H1 (cell line): ENCODE measurements around the gene BPIFA2. TPM values are rescaled to one million over a fixed set of nuclear protein-coding genes. Genes with fewer than 3 reads are reported as not detected.

ENCODE experiments used
- CTCF ChIA-PET: fragments of 300-600 bp; sonication (Branson Sonifier 250); formaldehyde crosslinking; loops from one replicate; lab custom pipeline; 2021; ENCODE audit not compliant: partially characterized antibody; lab: Charles Lee
- POLR2A ChIA-PET: fragments of 300-600 bp; sonication (Branson Sonifier 250); formaldehyde crosslinking; loops from one replicate; lab custom pipeline; 2021; ENCODE audit warnings: inconsistent platforms; ENCODE audit not compliant: partially characterized antibody; lab: Charles Lee
- DNase-seq, 2 experiments: peaks; one replicate each; pipeline versions ENCODE4 v3.0.0 to v3.0.0-alpha.2; 2010 to 2022; ENCODE audit warnings: low spot score in 2 of 2, low read depth in 1 of 2, mixed read lengths in 1 of 2
- FAIRE-seq: peaks from 2 replicates; lab custom pipeline; 2011; peaks lifted over from hg19 to GRCh38; lab: Jason Lieb, UNC
- H2AFZ ChIP-seq: 2 replicates; pipeline ENCODE4 v1.8.1; 2012; ENCODE audit warnings: low read length, inconsistent platforms
- H2AK5ac ChIP-seq: 2 replicates; pipeline ENCODE4 v1.6.1; 2013; ENCODE audit warnings: low read depth, low read length
- H2BK120ac ChIP-seq: replicated peaks from 2 replicates; pipeline ENCODE3; 2013; ENCODE audit warnings: low read depth, low read length, inconsistent platforms
- H2BK12ac ChIP-seq: 2 replicates; pipeline ENCODE4 v1.6.1; 2013; ENCODE audit warnings: low read depth, low read length
- H2BK15ac ChIP-seq: 2 replicates; pipeline ENCODE4 v1.6.1; 2013; ENCODE audit warnings: low read length
- H2BK20ac ChIP-seq: 2 replicates; pipeline ENCODE4 v1.6.1; 2013; ENCODE audit warnings: low read length
- H2BK5ac ChIP-seq: 2 replicates; pipeline ENCODE4 v1.6.1; 2013; ENCODE audit warnings: low read depth, low read length
- H3K14ac ChIP-seq: 2 replicates; pipeline ENCODE4 v1.6.1; 2013; ENCODE audit warnings: inconsistent platforms; ENCODE audit not compliant: insufficient read length
- H3K18ac ChIP-seq: 2 replicates; pipeline ENCODE4 v1.6.1; 2013; ENCODE audit warnings: low read length; ENCODE audit errors: extremely low read depth
- H3K23ac ChIP-seq: 2 replicates; pipeline ENCODE4 v1.6.1; 2013; ENCODE audit warnings: inconsistent platforms; ENCODE audit not compliant: insufficient read length
- H3K23me2 ChIP-seq: 2 replicates; pipeline ENCODE4 v1.6.1; 2013; ENCODE audit warnings: low read depth, low read length
- H3K27ac ChIP-seq: 2 replicates; pipeline ENCODE4 v1.6.1; 2011; ENCODE audit warnings: low read depth, low read length, inconsistent platforms
- H3K27me3 ChIP-seq, 4 experiments: replicated peaks in 1 of 4; 1 replicate in 1 of 4; 2 replicates in 3 of 4; pipeline versions ENCODE4 v1.6.1 to v1.8.1; 2011 to 2013; ENCODE audit warnings: low read length in 3 of 4, mild to moderate bottlenecking in 3 of 4, inconsistent platforms in 2 of 4, mixed read lengths in 2 of 4, moderate library complexity in 1 of 4; ENCODE audit not compliant: control insufficient read depth in 3 of 4, insufficient read depth in 3 of 4; ENCODE audit errors: extremely low read depth in 1 of 4
- H3K36me3 ChIP-seq, 4 experiments: 2 replicates each; pipeline versions ENCODE4 v1.6.1 to v1.8.1; 2011 to 2013; ENCODE audit warnings: mild to moderate bottlenecking in 4 of 4, low read length in 3 of 4, moderate library complexity in 2 of 4, control low read depth in 1 of 4, inconsistent platforms in 1 of 4; ENCODE audit not compliant: insufficient read depth in 4 of 4, control insufficient read depth in 2 of 4
- H3K4ac ChIP-seq: replicated peaks from 2 replicates; pipeline ENCODE3; 2013; ENCODE audit warnings: low read length, low read depth, mixed read lengths, inconsistent platforms; ENCODE audit not compliant: insufficient read length
- H3K4me1 ChIP-seq, 4 experiments: replicated peaks in 1 of 4; 1 replicate in 1 of 4; 2 replicates in 3 of 4; pipeline versions ENCODE4 v1.6.1 to v1.8.1; 2011 to 2013; ENCODE audit warnings: low read length in 3 of 4, inconsistent platforms in 2 of 4, mixed read lengths in 1 of 4; ENCODE audit not compliant: insufficient read depth in 4 of 4, control insufficient read depth in 3 of 4
- H3K4me2 ChIP-seq, 2 experiments: 2 replicates each; pipeline versions ENCODE4 v1.6.1 to v1.8.1; 2011 to 2013; ENCODE audit warnings: low read depth in 2 of 2, low read length in 2 of 2, control low read depth in 1 of 2, inconsistent platforms in 1 of 2, mild to moderate bottlenecking in 1 of 2; ENCODE audit not compliant: insufficient read depth in 1 of 2
- H3K4me3 ChIP-seq, 4 experiments: fragments of 200-600, 300-600 bp in 1 of 4; sonication (generic), shearing (Covaris generic), sonication (Bioruptor Twin) in 1 of 4; 2 replicates each; pipeline versions ENCODE4 v1.5.1 to v1.8.1; 2011 to 2016; ENCODE audit warnings: low read length in 4 of 4, low read depth in 3 of 4, control low read depth in 2 of 4, inconsistent platforms in 2 of 4, mild to moderate bottlenecking in 2 of 4, mixed read lengths in 1 of 4, moderate library complexity in 1 of 4; ENCODE audit not compliant: insufficient read depth in 2 of 4; ENCODE audit errors: extremely low read depth in 1 of 4
- H3K56ac ChIP-seq: replicated peaks from 2 replicates; pipeline ENCODE3; 2013; ENCODE audit warnings: low read depth, mild to moderate bottlenecking, mixed read lengths, low read length, inconsistent platforms; ENCODE audit not compliant: insufficient read length
- H3K79me1 ChIP-seq: 2 replicates; pipeline ENCODE4 v1.6.1; 2013; ENCODE audit warnings: low read depth, low read length, control low read depth
- H3K79me2 ChIP-seq, 2 experiments: 2 replicates each; pipeline versions ENCODE4 v1.6.1 to v1.8.1; 2012 to 2013; ENCODE audit warnings: low read length in 2 of 2, mild to moderate bottlenecking in 2 of 2, inconsistent platforms in 1 of 2; ENCODE audit not compliant: insufficient read depth in 2 of 2, control insufficient read depth in 1 of 2
- H3K9ac ChIP-seq, 4 experiments: replicated peaks in 1 of 4; 1 replicate in 1 of 4; 2 replicates in 3 of 4; pipeline versions ENCODE4 v1.6.1 to v1.8.1; 2011 to 2013; ENCODE audit warnings: low read depth in 3 of 4, low read length in 3 of 4, control low read depth in 2 of 4, mild to moderate bottlenecking in 2 of 4, moderate library complexity in 2 of 4, inconsistent platforms in 1 of 4; ENCODE audit errors: extremely low read depth in 1 of 4
- H3K9me3 ChIP-seq, 2 experiments: 2 replicates each; pipeline versions ENCODE4 v1.6.1 to v1.8.1; 2012 to 2013; ENCODE audit warnings: mild to moderate bottlenecking in 2 of 2, moderate library complexity in 2 of 2, control low read depth in 1 of 2, inconsistent platforms in 1 of 2, low read depth in 1 of 2, low read length in 1 of 2, mixed read lengths in 1 of 2; ENCODE audit not compliant: insufficient read depth in 2 of 2
- H4K20me1 ChIP-seq, 2 experiments: replicated peaks in 1 of 2; 2 replicates each; pipeline versions ENCODE3 to v1.8.1; 2011 to 2013; ENCODE audit warnings: inconsistent platforms in 2 of 2, low read length in 2 of 2, mild to moderate bottlenecking in 1 of 2; ENCODE audit not compliant: insufficient read depth in 2 of 2, control insufficient read depth in 1 of 2
- H4K5ac ChIP-seq: 2 replicates; pipeline ENCODE4 v1.6.1; 2013; ENCODE audit warnings: low read length, low read depth, mixed read lengths, inconsistent platforms; ENCODE audit not compliant: insufficient read length
- H4K8ac ChIP-seq: 2 replicates; pipeline ENCODE4 v1.8.0; 2013; ENCODE audit warnings: mild to moderate bottlenecking, moderate library complexity, low read length, inconsistent platforms; ENCODE audit not compliant: insufficient read depth; ENCODE audit errors: extremely low read depth
- H4K91ac ChIP-seq: replicated peaks from 2 replicates; pipeline ENCODE3; 2013; ENCODE audit warnings: low read length, mixed read lengths, inconsistent platforms; ENCODE audit not compliant: insufficient read length
- CHD2 ChIP-seq: IDR thresholded peaks from 2 replicates; pipeline ENCODE4 v1.6.1; 2012; ENCODE audit warnings: low read length, improper control_type of control experiment
- EP300 ChIP-seq, 2 experiments: IDR thresholded peaks; 1 replicate in 1 of 2; 2 replicates in 1 of 2; pipeline ENCODE4 v1.6.1; 2011 to 2012; ENCODE audit warnings: low read depth in 2 of 2, low read length in 2 of 2, mild to moderate bottlenecking in 2 of 2, borderline replicate concordance in 1 of 2, inconsistent platforms in 1 of 2, moderate library complexity in 1 of 2
- JUND ChIP-seq: IDR thresholded peaks from 2 replicates; pipeline ENCODE4 v1.6.1; 2011; ENCODE audit warnings: mild to moderate bottlenecking, improper control_type of control experiment, low read length
- KDM4A ChIP-seq: IDR thresholded peaks from one replicate; pipeline ENCODE4 v1.7.1; 2012; ENCODE audit warnings: low read depth, mild to moderate bottlenecking, moderate library complexity, low read length, inconsistent platforms; ENCODE audit not compliant: severe bottlenecking
- MAX ChIP-seq: IDR thresholded peaks from 2 replicates; pipeline ENCODE4 v1.6.1; 2012; ENCODE audit warnings: inconsistent platforms
- RBBP5 ChIP-seq: IDR thresholded peaks from 2 replicates; pipeline ENCODE4 v1.7.1; 2012; ENCODE audit warnings: low read depth, mild to moderate bottlenecking, inconsistent platforms, low read length, moderate library complexity, borderline replicate concordance
- RNF2 ChIP-seq: fragments of 200-900, 300-1000 bp; sonication (generic); IDR thresholded peaks from 2 replicates; pipeline ENCODE4 v1.7.1; 2016; ENCODE audit warnings: borderline replicate concordance, low read depth, mild to moderate bottlenecking, antibody characterized with exemption, low read length; ENCODE audit not compliant: poor library complexity, severe bottlenecking; ENCODE audit errors: missing control alignments
- SIN3A ChIP-seq, 2 experiments: IDR thresholded peaks in 1 of 2; conservative IDR thresholded peaks in 1 of 2; 2 replicates each; pipeline ENCODE4 v1.6.1; 2011 to 2012; ENCODE audit warnings: low read length in 2 of 2, improper control_type of control experiment in 1 of 2, low read depth in 1 of 2, mild to moderate bottlenecking in 1 of 2
- SIX5 ChIP-seq: IDR thresholded peaks from 2 replicates; pipeline ENCODE4 v1.6.1; 2011; ENCODE audit warnings: mild to moderate bottlenecking, low read depth, low read length
- SP1 ChIP-seq: IDR thresholded peaks from 2 replicates; pipeline ENCODE4 v1.6.1; 2011; ENCODE audit warnings: low read depth, low read length
- SP4 ChIP-seq: IDR thresholded peaks from 2 replicates; pipeline ENCODE4 v1.6.1; 2012; ENCODE audit warnings: low read length, inconsistent platforms
- TAF1 ChIP-seq: IDR thresholded peaks from 2 replicates; pipeline ENCODE4 v1.6.1; 2011; ENCODE audit warnings: mild to moderate bottlenecking, low read depth, low read length
- USF2 ChIP-seq: IDR thresholded peaks from 2 replicates; pipeline ENCODE4 v1.6.1; 2011; ENCODE audit warnings: low read length, improper control_type of control experiment
- WGBS, 2 experiments: shearing (Covaris generic) in 1 of 2; methylation state at CpG; one replicate each; pipeline versions ENCODE4 v1.1.6 to v1.1.7; 2013 to 2015; ENCODE audit warnings: low lambda C conversion rate in 2 of 2, mixed read lengths in 2 of 2, inconsistent platforms in 1 of 2, low coverage in 1 of 2, missing lambda C conversion rate in 1 of 2; ENCODE audit not compliant: insufficient replicate concordance in 2 of 2, insufficient coverage in 1 of 2, insufficient read length in 1 of 2; ENCODE audit errors: extremely low coverage in 1 of 2, missing lambda C conversion rate in 1 of 2; 5-methylcytosine and 5-hydroxymethylcytosine counted together
- polyA plus RNA-seq, 7 experiments: library from polyadenylated mRNA; depleted of rRNA in 3 of 7; stranded (reverse) in 5 of 7; unstranded in 2 of 7; fragments of >200 nt in 5 of 7; fragments of 200-250 nt in 2 of 7; gene quantifications; 1 replicate in 5 of 7; 2 replicates in 1 of 7; 4 replicates in 1 of 7; pipeline versions ENCODE4 v1.2.1 to v1.2.3, GENCODE V29; 2011 to 2013; ENCODE audit warnings: missing spikeins in 2 of 7, mixed read lengths in 2 of 7
- total RNA-seq: library from RNA; stranded (reverse); fragmentation: NEBNext Ultra II Directional; extraction: Animal tissue kit (Norgen Biotek cat#: 25700); gene quantifications from 2 replicates; pipeline ENCODE4 v1.2.1, GENCODE V29; 2021

BPIFA2 gene
- total and polyA plus RNA-seq, 2 of the 8 experiments (the other 6 are each of a cell fraction or from before 2014, with no cell fraction given): not detected

- H4K20me1 ChIP-seq: no peaks in the 10 kb centered on the region
- no peak overlapping the region for H3K9ac ChIP-seq
- no peak overlapping the region for H2AK5ac ChIP-seq
- no peaks in the 10 kb centered on the region for H3K27me3 ChIP-seq
- H4K91ac ChIP-seq: no peak overlapping the region
- no peak overlapping the region for H2BK20ac ChIP-seq
- CTCF ChIA-PET: interaction anchor here (1.0 kb wide), 2 partner anchors 100 to 258 kb away, joined by 3 to 4 read pairs; no protein-coding TSS in a partner anchor
- no peaks in the 10 kb centered on the region for H3K23me2 ChIP-seq
- H3K9me3 ChIP-seq: peaks cover 0 to 3% of the 10 kb centered on the region in 2 experiments; a peak in 1 of 4 replicates
- H3K18ac ChIP-seq: no peak overlapping the region
- H2BK12ac ChIP-seq: no peak overlapping the region
- H4K5ac ChIP-seq: no peak overlapping the region
- H3K4me1 ChIP-seq: no peaks in the 10 kb centered on the region
- no peak overlapping the region for H3K14ac ChIP-seq
- H2AFZ ChIP-seq: no peak overlapping the region
- POLR2A ChIA-PET: no interaction called here
- no peak overlapping the region for H3K56ac ChIP-seq
- no peaks in the 10 kb centered on the region for H3K79me2 ChIP-seq
- H3K23ac ChIP-seq: no peak overlapping the region
- no peak overlapping the region for H2BK5ac ChIP-seq
- H3K79me1 ChIP-seq: no peaks in the 10 kb centered on the region
- 83% methylated on average over 5 of the region's 5 CpGs; no CpG with 5 or more reads in 1 of the 2 experiments for WGBS, 2 experiments
- no peaks in the 10 kb centered on the region for H3K36me3 ChIP-seq
- no peak overlapping the region for H3K4me2 ChIP-seq
- no peak overlapping the region for H4K8ac ChIP-seq
- no peak for FAIRE-seq
- no peak overlapping the region for H3K4me3 ChIP-seq
- H3K27ac ChIP-seq: no peak overlapping the region
- H3K4ac ChIP-seq: no peak overlapping the region
- H2BK15ac ChIP-seq: no peak overlapping the region
- no peak overlapping the region for H2BK120ac ChIP-seq
- no peak for DNase-seq
- TF ChIP-seq MAX (no peak), SP4 (no peak), EP300 (IDR thresholded peaks at IDR 0.05; ENCODE audit: borderline replicate concordance in 1 of 2, low read depth in 2 of 2, low read length in 2 of 2) (no peak), USF2 (no peak), KDM4A (no peak), RNF2 (no peak), SIX5 (no peak), CHD2 (no peak), SP1 (no peak), JUND (no peak), SIN3A (conservative IDR thresholded peaks at IDR 0.05 in 1 of 2, IDR thresholded peaks at IDR 0.05 in 1 of 2; ENCODE audit: low read depth in 1 of 2, low read length in 2 of 2) (no peak), TAF1 (no peak), RBBP5 (no peak)
Observed at GRCh38 chr20:33162753-33163152, 5.2 kb upstream of the BPIFA2 start.
